ENCODE measurements around the gene RAET1E.

RAET1E gene

GRCh38 chr6:149907317-149907716 is 9.4 kb upstream of the RAET1E start:
- Histone ChIP-seq H3K36me3 (ENCODE audit: control insufficient read depth, insufficient read depth, low read length) (no peaks in the 10 kb centered on the region), H3K4me3 (replicated peaks; ENCODE audit: low read depth, low read length) (no peak overlapping the region), H3K27me3 (replicated peaks; ENCODE audit: control insufficient read depth, insufficient read depth, low read length) (no peaks in the 10 kb centered on the region)
- no peak for TF ChIP-seq CTCF (IDR thresholded peaks at IDR 0.05; ENCODE audit: insufficient read depth, low read length, poor library complexity, severe bottlenecking)
- DNase-seq (ENCODE audit: extremely low read depth, insufficient read length) = no peak

- H3K36me3 ChIP-seq (ENCODE audit: control insufficient read depth, insufficient read depth, low read length) = no peaks in the 10 kb centered on the region
- no peaks in the 10 kb centered on the region; the same call in 1 of the 2 replicates for H3K27me3 ChIP-seq (replicated peaks; ENCODE audit: control insufficient read depth, insufficient read depth, low read length)
- no peak overlapping the region for H3K4me3 ChIP-seq (replicated peaks; ENCODE audit: low read depth, low read length)
- no peak for TF ChIP-seq CTCF (IDR thresholded peaks at IDR 0.05; ENCODE audit: insufficient read depth, low read length, poor library complexity, severe bottlenecking)
- DNase-seq (ENCODE audit: extremely low read depth, insufficient read length) = no peak
Observed at GRCh38 chr6:149906405-149906804, 8.5 kb upstream of the RAET1E start.

GRCh38 chr6:149905911-149906371 is 8.0 kb upstream of the RAET1E start:
- H3K36me3 ChIP-seq (ENCODE audit: control insufficient read depth, insufficient read depth, low read length) = no peaks in the 10 kb centered on the region
- H3K4me3 ChIP-seq (replicated peaks; ENCODE audit: low read depth, low read length) = no peak overlapping the region
- TF ChIP-seq CTCF (IDR thresholded peaks at IDR 0.05; ENCODE audit: insufficient read depth, low read length, poor library complexity, severe bottlenecking) = no peak
- no peak for DNase-seq (ENCODE audit: extremely low read depth, insufficient read length)
- H3K27me3 ChIP-seq (replicated peaks; ENCODE audit: control insufficient read depth, insufficient read depth, low read length) = no peaks in the 10 kb centered on the region; the same call in 1 of the 2 replicates

- TF ChIP-seq CTCF (IDR thresholded peaks at IDR 0.05; ENCODE audit: insufficient read depth, low read length, poor library complexity, severe bottlenecking) = no peak
- no peaks in the 10 kb centered on the region for H3K36me3 ChIP-seq (ENCODE audit: control insufficient read depth, insufficient read depth, low read length)
- no peaks in the 10 kb centered on the region; the same call in none of the 2 replicates for H3K27me3 ChIP-seq (replicated peaks; ENCODE audit: control insufficient read depth, insufficient read depth, low read length)
- H3K4me3 ChIP-seq (replicated peaks; ENCODE audit: low read depth, low read length) = no peak overlapping the region
- DNase-seq (ENCODE audit: extremely low read depth, insufficient read length) = no peak
Observed at GRCh38 chr6:149905371-149905910, 7.5 kb upstream of the RAET1E start.

GRCh38 chr6:149904661-149905370 is 6.9 kb upstream of the RAET1E start:
- no peaks in the 10 kb centered on the region; the same call in none of the 2 replicates for H3K27me3 ChIP-seq (replicated peaks; ENCODE audit: control insufficient read depth, insufficient read depth, low read length)
- DNase-seq (ENCODE audit: extremely low read depth, insufficient read length) = no peak
- no peaks in the 10 kb centered on the region for H3K36me3 ChIP-seq (ENCODE audit: control insufficient read depth, insufficient read depth, low read length)
- no peak overlapping the region for H3K4me3 ChIP-seq (replicated peaks; ENCODE audit: low read depth, low read length)
- TF ChIP-seq CTCF (IDR thresholded peaks at IDR 0.05; ENCODE audit: insufficient read depth, low read length, poor library complexity, severe bottlenecking) = no peak
